Caco-2 (cell line): Measurements from ENCODE around the gene NCR1. TPM values are rescaled to one million over a fixed set of nuclear protein-coding genes. Genes with fewer than 3 reads are reported as not detected.
"Not testable (repeated sequence)": the region's sequence is repeated elsewhere in the genome, so short reads cannot be mapped to it uniquely, and the experiment has no call there.

ENCODE experiments used
- BruUV-seq: library from RNA; stranded (reverse); fragments of 400-500 nt; replicated peaks from 2 replicates; lab custom pipeline; 2021; lab: Mats Ljungman, UMichigan
- CTCF ChIA-PET: fragments of 300-600 bp; sonication (Branson Sonifier 250); formaldehyde crosslinking; loops from one replicate; lab custom pipeline; 2022; ENCODE audit warnings: antibody characterized with exemption; lab: Charles Lee
- POLR2A ChIA-PET: fragments of 300-600 bp; sonication (Branson Sonifier 250); formaldehyde crosslinking; loops from one replicate; lab custom pipeline; 2022; ENCODE audit warnings: antibody characterized with exemption; lab: Charles Lee
- DNase-seq, 2 experiments: peaks; one replicate each; pipeline versions ENCODE4 v3.0.0 to v3.0.0-alpha.2; 2020 to 2022
- H3K27me3 ChIP-seq: replicated peaks from 2 replicates; pipeline ENCODE4 v1.6.0; 2011; ENCODE audit warnings: low read length; ENCODE audit not compliant: control insufficient read depth, insufficient read depth
- H3K36me3 ChIP-seq: 2 replicates; pipeline ENCODE4 v1.5.1; 2011; ENCODE audit warnings: low read length; ENCODE audit not compliant: control insufficient read depth, insufficient read depth
- H3K4me1 ChIP-seq: fragments of 250-450 bp; sonication (Bioruptor Pico); 2 replicates; pipeline ENCODE4 v1.5.1; 2020; ENCODE audit warnings: mild to moderate bottlenecking
- H3K4me3 ChIP-seq: 2 replicates; pipeline ENCODE4 v1.5.1; 2011; ENCODE audit warnings: low read depth, mild to moderate bottlenecking, control low read depth, low read length
- H3K9me3 ChIP-seq: fragments of 250-450 bp; sonication (Bioruptor Pico); 2 replicates; pipeline ENCODE4 v1.5.1; 2020; ENCODE audit warnings: mild to moderate bottlenecking, moderate library complexity
- H3K27ac Mint-ChIP-seq: one replicate; pipeline ENCODE4 v1.8.0; 2022; ENCODE audit warnings: mixed read lengths; ENCODE audit not compliant: unreplicated experiment
- H3K27me3 Mint-ChIP-seq: one replicate; pipeline ENCODE4 v1.8.0; 2022; ENCODE audit warnings: mixed read lengths; ENCODE audit not compliant: insufficient read depth, unreplicated experiment
- H3K36me3 Mint-ChIP-seq: one replicate; pipeline ENCODE4 v1.8.0; 2022; ENCODE audit warnings: mild to moderate bottlenecking, mixed read lengths; ENCODE audit not compliant: insufficient read depth, unreplicated experiment
- H3K4me1 Mint-ChIP-seq: one replicate; pipeline ENCODE4 v1.8.0; 2022; ENCODE audit warnings: low read depth, mixed read lengths; ENCODE audit not compliant: unreplicated experiment
- H3K4me3 Mint-ChIP-seq: one replicate; pipeline ENCODE4 v1.8.0; 2022; ENCODE audit warnings: mild to moderate bottlenecking, moderate library complexity, mixed read lengths; ENCODE audit not compliant: unreplicated experiment
- H3K9me3 Mint-ChIP-seq: one replicate; pipeline ENCODE4 v1.8.0; 2022; ENCODE audit warnings: mixed read lengths; ENCODE audit not compliant: unreplicated experiment
- CTCF ChIP-seq, 2 experiments: fragments of 200-600 bp in 1 of 2; IDR thresholded peaks; 1 replicate in 1 of 2; 2 replicates in 1 of 2; pipeline versions ENCODE4 v1.5.1 to v1.8.0; 2011 to 2022; ENCODE audit warnings: antibody characterized with exemption in 1 of 2, control low read depth in 1 of 2, inconsistent platforms in 1 of 2, low read depth in 1 of 2, low read length in 1 of 2, mild to moderate bottlenecking in 1 of 2, moderate library complexity in 1 of 2; ENCODE audit not compliant: insufficient read depth in 1 of 2, severe bottlenecking in 1 of 2, unreplicated experiment in 1 of 2
- intact Hi-C: fragments of 100-400 bp; cut with micrococcal nuclease; formaldehyde crosslinking; loops from one replicate; pipeline ENCODE4 v1.10.0; 2022; ENCODE audit not compliant: unreplicated experiment
- total RNA-seq: library from RNA; stranded (reverse); gene quantifications from 2 replicates; pipeline ENCODE4 v1.2.3, GENCODE V29; 2022

Gene NCR1
- total RNA-seq, 1 experiment from 2014 or later: 0.91 TPM

GRCh38 chr19:54906819-54907218 lies 871 bp downstream of the NCR1 start:
- ChIA-PET POLR2A (no interaction called here), CTCF (interaction anchor here (0.5 kb wide), 1 partner anchor 25 kb away, joined by 3 read pairs; no protein-coding TSS in a partner anchor)
- TF ChIP-seq CTCF (IDR thresholded peaks at IDR 0.05; ENCODE audit: insufficient read depth in 1 of 2, low read depth in 1 of 2, low read length in 1 of 2, severe bottlenecking in 1 of 2, unreplicated experiment in 1 of 2): no peak
- H3K27me3 ChIP-seq: no peaks in the 10 kb centered on the region
- Mint-ChIP-seq H3K27ac (no peak overlapping the region), H3K9me3 (no peaks in the 10 kb centered on the region), H3K4me3 (no peak overlapping the region), H3K36me3 (no peaks in the 10 kb centered on the region), H3K27me3 (no peaks in the 10 kb centered on the region), H3K4me1 (peaks cover 5% of the 10 kb centered on the region)
- H3K4me3 ChIP-seq: no peak overlapping the region
- intact Hi-C loops: no loop called here
- no TSS peak for BruUV-seq
- no peaks in the 10 kb centered on the region for H3K9me3 ChIP-seq
- no peak for DNase-seq
- no peaks in the 10 kb centered on the region for H3K36me3 ChIP-seq
- no peaks in the 10 kb centered on the region for H3K4me1 ChIP-seq

- intact Hi-C loops, H3K4me1 Mint-ChIP-seq, H3K27ac Mint-ChIP-seq: not testable (repeated sequence)
These were observed 2.0 kb downstream of the NCR1 start for GRCh38 chr19:54907899-54908298.

GRCh38 chr19:54916822-54917221 lies 10.9 kb downstream of the NCR1 start:
- BruUV-seq: no TSS peak
- Histone ChIP-seq H3K4me3 (no peak overlapping the region), H3K9me3 (no peaks in the 10 kb centered on the region), H3K27me3 (no peaks in the 10 kb centered on the region), H3K36me3 (no peaks in the 10 kb centered on the region), H3K4me1 (no peaks in the 10 kb centered on the region)
- intact Hi-C loops: no loop called here
- TF ChIP-seq CTCF (IDR thresholded peaks at IDR 0.05; ENCODE audit: insufficient read depth in 1 of 2, low read depth in 1 of 2, low read length in 1 of 2, severe bottlenecking in 1 of 2, unreplicated experiment in 1 of 2): no peak
- Mint-ChIP-seq H3K27ac (no peak overlapping the region), H3K27me3 (no peaks in the 10 kb centered on the region), H3K4me3 (no peak overlapping the region), H3K4me1 (no peaks in the 10 kb centered on the region), H3K36me3 (no peaks in the 10 kb centered on the region), H3K9me3 (no peaks in the 10 kb centered on the region)
- POLR2A ChIA-PET: no interaction called here
- CTCF ChIA-PET: interaction anchor here (1.4 kb wide), 1 partner anchor 35 kb away, joined by 6 read pairs; no protein-coding TSS in a partner anchor
- no peak for DNase-seq

More at GRCh38 chr19:54907899-54908298, 2.0 kb downstream of the NCR1 start:
- H3K9me3 Mint-ChIP-seq, H3K9me3 ChIP-seq, H3K36me3 Mint-ChIP-seq, H3K4me3 Mint-ChIP-seq, H3K4me3 ChIP-seq, POLR2A ChIA-PET, H3K36me3 ChIP-seq, DNase-seq, H3K27me3 Mint-ChIP-seq, CTCF ChIA-PET, BruUV-seq, H3K4me1 ChIP-seq, H3K27me3 ChIP-seq: not testable (repeated sequence)
